ENCODE measurements around the gene ACE. TPM values are rescaled to one million over a fixed set of nuclear protein-coding genes. Genes with fewer than 3 reads are reported as not detected.

ACE gene
- total and polyA plus RNA-seq, 2 donors from 2014 or later, result 4.3 to 12.9 TPM

DNA sequence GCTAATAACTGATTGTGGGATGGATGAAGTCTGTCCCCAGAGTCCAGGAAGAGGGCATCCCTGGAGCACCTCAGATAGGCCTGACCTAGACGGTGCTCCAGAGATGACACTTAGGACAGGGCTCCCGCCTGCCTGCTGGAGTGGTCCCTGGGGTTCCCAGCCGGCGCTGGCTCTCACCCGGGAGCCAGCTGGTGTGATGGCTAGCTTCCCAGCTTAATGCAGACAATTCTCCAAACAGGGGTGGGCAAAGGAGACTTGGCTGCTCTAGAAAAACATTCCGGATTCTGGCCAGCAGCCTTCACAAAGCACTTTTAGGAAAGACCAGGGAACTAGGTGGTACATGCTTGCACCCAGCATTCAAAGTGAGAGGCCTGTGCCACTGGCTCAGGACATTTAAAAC is 18.6 kb downstream of the ACE start:
- DNase-seq (no peak), FAIRE-seq (no peak)
- Histone ChIP-seq H3K9me3 (ENCODE audit: control insufficient read depth in 2 of 3, insufficient read depth in 1 of 3, low read length in 3 of 3) (no peaks in the 10 kb centered on the region), H3K27me3 (ENCODE audit: control insufficient read depth, insufficient read depth, low read length) (no peaks in the 10 kb centered on the region), H3K27ac (ENCODE audit: low read depth in 2 of 2, low read length in 2 of 2) (peak overlapping the region; percentile 79 to 87), H3K36me3 (ENCODE audit: control insufficient read depth in 2 of 3, insufficient read depth in 3 of 3, low read length in 3 of 3) (no peaks in the 10 kb centered on the region), H3K4me3 (ENCODE audit: low read length in 3 of 3) (no peak overlapping the region), H3K9ac (ENCODE audit: low read length in 3 of 3) (peak overlapping the region in 1 of 3 donors; percentile 10), H3K4me1 (ENCODE audit: control insufficient read depth in 2 of 3, insufficient read depth in 2 of 3, low read depth in 1 of 3, low read length in 3 of 3) (peaks cover 0 to 22% (median 20%) of the 10 kb centered on the region in 3 donors)
- TF ChIP-seq CTCF (IDR thresholded peaks at IDR 0.05; ENCODE audit: borderline replicate concordance, extremely low read depth, insufficient read depth), result no peak
- intact Hi-C loops (cut with DNase I), result no loop called here

DNA sequence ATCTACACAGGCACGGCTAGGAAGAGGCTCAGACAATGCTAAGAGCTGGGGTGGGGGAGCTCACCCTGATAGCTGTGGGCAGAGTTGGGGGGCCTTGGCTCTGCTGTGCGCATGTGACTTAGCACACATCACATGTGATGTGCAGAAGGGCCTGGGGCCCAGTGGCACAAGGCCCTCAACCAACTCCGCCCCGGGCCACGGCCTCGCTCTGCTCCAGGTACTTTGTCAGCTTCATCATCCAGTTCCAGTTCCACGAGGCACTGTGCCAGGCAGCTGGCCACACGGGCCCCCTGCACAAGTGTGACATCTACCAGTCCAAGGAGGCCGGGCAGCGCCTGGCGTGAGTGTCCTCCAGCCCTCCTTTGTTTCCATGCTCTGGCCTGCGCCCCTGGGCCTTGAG is 19.3 kb downstream of the ACE start:
- H3K9ac ChIP-seq (ENCODE audit: low read length in 3 of 3), result peak overlapping the region in 1 of 3 donors; percentile 10
- FAIRE-seq (no peak), DNase-seq (peak in 2 of 5 donors; percentile 35 to 60)
- no peaks in the 10 kb centered on the region for H3K27me3 ChIP-seq (ENCODE audit: control insufficient read depth, insufficient read depth, low read length)
- peaks cover 0 to 22% (median 20%) of the 10 kb centered on the region in 3 donors for H3K4me1 ChIP-seq (ENCODE audit: control insufficient read depth in 2 of 3, insufficient read depth in 2 of 3, low read depth in 1 of 3, low read length in 3 of 3)
- no peaks in the 10 kb centered on the region for H3K36me3 ChIP-seq (ENCODE audit: control insufficient read depth in 2 of 3, insufficient read depth in 3 of 3, low read length in 3 of 3)
- no peak for TF ChIP-seq CTCF (IDR thresholded peaks at IDR 0.05; ENCODE audit: borderline replicate concordance, extremely low read depth, insufficient read depth)
- peak overlapping the region; percentile 79 to 87 for H3K27ac ChIP-seq (ENCODE audit: low read depth in 2 of 2, low read length in 2 of 2)
- no peak overlapping the region for H3K4me3 ChIP-seq (ENCODE audit: low read length in 3 of 3)
- no peaks in the 10 kb centered on the region for H3K9me3 ChIP-seq (ENCODE audit: control insufficient read depth in 2 of 3, insufficient read depth in 1 of 3, low read length in 3 of 3)
- intact Hi-C loops (cut with DNase I), result no loop called here

DNA sequence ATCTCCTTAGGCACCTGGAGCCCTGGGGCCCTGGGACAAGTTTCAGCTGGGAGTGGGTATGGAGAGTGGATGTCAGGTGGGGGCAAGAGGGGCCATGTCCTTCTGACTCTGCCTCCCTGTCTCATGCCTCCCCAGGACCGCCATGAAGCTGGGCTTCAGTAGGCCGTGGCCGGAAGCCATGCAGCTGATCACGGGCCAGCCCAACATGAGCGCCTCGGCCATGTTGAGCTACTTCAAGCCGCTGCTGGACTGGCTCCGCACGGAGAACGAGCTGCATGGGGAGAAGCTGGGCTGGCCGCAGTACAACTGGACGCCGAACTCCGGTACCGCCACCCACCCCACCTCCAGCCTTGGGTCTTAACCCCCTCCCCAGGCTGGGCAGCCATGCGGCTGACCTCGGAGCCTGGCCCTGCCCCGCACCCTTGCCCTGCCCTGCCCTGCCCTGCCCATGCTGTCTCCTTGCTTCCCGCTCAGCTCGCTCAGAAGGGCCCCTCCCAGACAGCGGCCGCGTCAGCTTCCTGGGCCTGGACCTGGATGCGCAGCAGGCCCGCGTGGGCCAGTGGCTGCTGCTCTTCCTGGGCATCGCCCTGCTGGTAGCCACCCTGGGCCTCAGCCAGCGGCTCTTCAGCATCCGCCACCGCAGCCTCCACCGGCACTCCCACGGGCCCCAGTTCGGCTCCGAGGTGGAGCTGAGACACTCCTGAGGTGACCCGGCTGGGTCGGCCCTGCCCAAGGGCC is 20.0 kb downstream of the ACE start:
- Histone ChIP-seq H3K27me3 (ENCODE audit: control insufficient read depth, insufficient read depth, low read length) (no peaks in the 10 kb centered on the region), H3K9me3 (ENCODE audit: control insufficient read depth in 2 of 3, insufficient read depth in 1 of 3, low read length in 3 of 3) (no peaks in the 10 kb centered on the region), H3K36me3 (ENCODE audit: control insufficient read depth in 2 of 3, insufficient read depth in 3 of 3, low read length in 3 of 3) (no peaks in the 10 kb centered on the region), H3K4me1 (ENCODE audit: control insufficient read depth in 2 of 3, insufficient read depth in 2 of 3, low read depth in 1 of 3, low read length in 3 of 3) (peaks cover 0 to 22% (median 20%) of the 10 kb centered on the region in 3 donors), H3K9ac (ENCODE audit: low read length in 3 of 3) (no peak overlapping the region), H3K4me3 (ENCODE audit: low read length in 3 of 3) (no peak overlapping the region), H3K27ac (ENCODE audit: low read depth in 2 of 2, low read length in 2 of 2) (no peak overlapping the region)
- DNase-seq, result peak in 1 of 5 donors; percentile 42
- intact Hi-C loops (cut with DNase I), result no loop called here
- TF ChIP-seq CTCF (IDR thresholded peaks at IDR 0.05; ENCODE audit: borderline replicate concordance, extremely low read depth, insufficient read depth), result no peak
- FAIRE-seq, result no peak

All from kidney (tissue), 14 donors.